B cell (primary cell): ENCODE results near the gene ZNF669. TPM values are rescaled to one million over a fixed set of nuclear protein-coding genes. Genes with fewer than 3 reads are reported as not detected.

Experiments
- ATAC-seq: fragments of 200-7000 bp; cut with Tn5 transposase; one replicate; pipeline ENCODE4 v1.10.0; 2021; ENCODE audit warnings: low read depth, mild to moderate bottlenecking, moderate number of reproducible peaks, moderate library complexity
- CTCF ChIA-PET: fragments of 350-600 bp; sonication (Branson Sonifier 250); formaldehyde crosslinking; loops from one replicate; lab custom pipeline; 2021; ENCODE audit warnings: antibody characterized with exemption, inconsistent platforms; lab: Charles Lee
- POLR2A ChIA-PET: fragments of 350-600 bp; sonication (Branson Sonifier 250); formaldehyde crosslinking; loops from one replicate; lab custom pipeline; 2021; ENCODE audit warnings: antibody characterized with exemption; lab: Charles Lee
- DNase-seq: peaks from one replicate; pipeline ENCODE4 v3.0.0; 2013
- H2AFZ ChIP-seq: 2 replicates; pipeline ENCODE4 v1.6.1; 2012; ENCODE audit warnings: mild to moderate bottlenecking, low read depth, low read length; ENCODE audit not compliant: insufficient read depth, poor library complexity, severe bottlenecking
- H3K27ac ChIP-seq, 2 donors: 1 replicate in 1 of 2; 2 replicates in 1 of 2; pipeline ENCODE4 v1.5.1; 2012 to 2013; ENCODE audit warnings: low read length in 2 of 2, mild to moderate bottlenecking in 2 of 2, moderate library complexity in 1 of 2
- H3K27me3 ChIP-seq, 4 experiments: fragments of 200-600 bp in 1 of 4; sonication (generic) in 1 of 4; replicated peaks in 1 of 4; 1 replicate in 2 of 4; 2 replicates in 2 of 4; pipeline versions ENCODE4 v1.6.1 to v1.7.0; 2013 to 2016; ENCODE audit warnings: low read length in 3 of 4, mild to moderate bottlenecking in 2 of 4, mixed read lengths in 1 of 4, moderate library complexity in 1 of 4; ENCODE audit not compliant: insufficient read depth in 4 of 4, control insufficient read depth in 3 of 4; ENCODE audit errors: control extremely low read depth in 1 of 4
- H3K36me3 ChIP-seq, 2 experiments: replicated peaks in 1 of 2; 1 replicate in 1 of 2; 2 replicates in 1 of 2; pipeline versions ENCODE4 v1.6.1 to v1.7.1; 2013; ENCODE audit warnings: low read length in 1 of 2; ENCODE audit not compliant: insufficient read depth in 2 of 2, control insufficient read depth in 1 of 2; ENCODE audit errors: control extremely low read depth in 1 of 2, extremely low read depth in 1 of 2
- H3K4me1 ChIP-seq, 2 donors: fragments of 200-600 bp in 1 of 2; sonication (generic) in 1 of 2; 1 replicate in 1 of 2; 2 replicates in 1 of 2; pipeline versions ENCODE4 v1.5.1 to v1.6.1; 2013 to 2017; ENCODE audit warnings: low read length in 2 of 2; ENCODE audit not compliant: control insufficient read depth in 2 of 2, insufficient read depth in 2 of 2
- H3K4me2 ChIP-seq: replicated peaks from 2 replicates; pipeline ENCODE3; 2012; ENCODE audit warnings: mild to moderate bottlenecking, low read depth, low read length; ENCODE audit not compliant: poor library complexity, severe bottlenecking
- H3K4me3 ChIP-seq, 5 experiments: fragments of 200-600 bp in 1 of 5; sonication (generic) in 1 of 5; 1 replicate in 3 of 5; 2 replicates in 2 of 5; pipeline versions ENCODE4 v1.5.1 to v1.7.0; 2011 to 2016; ENCODE audit warnings: low read length in 4 of 5, mild to moderate bottlenecking in 4 of 5, low read depth in 2 of 5, control low read depth in 1 of 5, moderate library complexity in 1 of 5; ENCODE audit not compliant: insufficient read depth in 1 of 5; ENCODE audit errors: control extremely low read depth in 1 of 5, extremely low read depth in 1 of 5
- H3K79me2 ChIP-seq: fragments of 200-600 bp; sonication (generic); one replicate; pipeline ENCODE4 v1.6.0; 2016; ENCODE audit warnings: low read length; ENCODE audit not compliant: control insufficient read depth, insufficient read depth
- H3K9ac ChIP-seq: fragments of 200-600 bp; sonication (generic); 2 replicates; pipeline ENCODE4 v1.6.1; 2017; ENCODE audit warnings: mild to moderate bottlenecking, low read length, moderate library complexity
- H3K9me3 ChIP-seq, 3 donors: one replicate each; pipeline versions ENCODE4 v1.6.1 to v1.7.1; 2013; ENCODE audit warnings: low read length in 2 of 3; ENCODE audit not compliant: control insufficient read depth in 2 of 3, insufficient read depth in 1 of 3; ENCODE audit errors: control extremely low read depth in 1 of 3
- H4K20me1 ChIP-seq: 2 replicates; pipeline ENCODE4 v1.6.0; 2012; ENCODE audit warnings: mild to moderate bottlenecking, low read length; ENCODE audit not compliant: insufficient read depth, control insufficient read depth, poor library complexity, severe bottlenecking
- H3K27ac Mint-ChIP-seq: one replicate; pipeline ENCODE4 v1.8.0; 2021; ENCODE audit warnings: mixed read lengths
- H3K27me3 Mint-ChIP-seq: one replicate; pipeline ENCODE4 v1.8.0; 2021; ENCODE audit warnings: mixed read lengths
- H3K4me1 Mint-ChIP-seq: one replicate; pipeline ENCODE4 v1.8.0; 2021; ENCODE audit warnings: mixed read lengths
- H3K4me3 Mint-ChIP-seq: one replicate; pipeline ENCODE4 v1.8.0; 2021; ENCODE audit warnings: mixed read lengths
- H3K9me3 Mint-ChIP-seq: one replicate; pipeline ENCODE4 v1.8.0; 2022; ENCODE audit warnings: mixed read lengths; ENCODE audit not compliant: insufficient read depth
- EZH2 ChIP-seq: IDR thresholded peaks from 2 replicates; pipeline ENCODE4 v1.6.1; 2012; ENCODE audit warnings: borderline replicate concordance, low read depth, mild to moderate bottlenecking, moderate library complexity, low read length; ENCODE audit not compliant: insufficient read depth, poor library complexity, severe bottlenecking
- WGBS: methylation state at CpG from one replicate; pipeline ENCODE4 v1.1.5; 2013; ENCODE audit warnings: missing lambda C conversion rate; ENCODE audit not compliant: insufficient coverage; 5-methylcytosine and 5-hydroxymethylcytosine counted together
- intact Hi-C: fragments of 100-400 bp; cut with micrococcal nuclease; formaldehyde crosslinking; loops from one replicate; pipeline ENCODE4 v1.10.0; 2022
- polyA plus RNA-seq: library from polyadenylated mRNA; depleted of rRNA; stranded (reverse); fragments of >200 nt; gene quantifications from 2 replicates; pipeline ENCODE4 v1.2.3, GENCODE V29; 2012
- total RNA-seq, 2 donors: library from RNA; stranded (reverse); fragments of 120-200 nt in 1 of 2; gene quantifications; 1 replicate in 1 of 2; 2 replicates in 1 of 2; pipeline versions ENCODE4 v1.2.3 to v1.2.4, GENCODE V29; 2013 to 2022
- TF ChIP-seq, protein P1 (sequence below): fragments of 200-600 bp; IDR thresholded peaks from one replicate; pipeline ENCODE4 v1.8.0; 2022; ENCODE audit warnings: antibody characterized with exemption, mild to moderate bottlenecking

The ZNF669 gene
- total and polyA plus RNA-seq, 2 donors (not counting 1 experiment from before 2014, with no cell fraction given), result 16.3 to 20.8 TPM

- no peak overlapping the region for H3K4me2 ChIP-seq
- ChIA-PET POLR2A (no interaction called here), CTCF (no interaction called here)
- WGBS, result 84% methylated on average over 17 of the region's 17 CpGs
- no peak overlapping the region for H2AFZ ChIP-seq
- no peak for TF ChIP-seq EZH2
- TF ChIP-seq, protein P1, sequence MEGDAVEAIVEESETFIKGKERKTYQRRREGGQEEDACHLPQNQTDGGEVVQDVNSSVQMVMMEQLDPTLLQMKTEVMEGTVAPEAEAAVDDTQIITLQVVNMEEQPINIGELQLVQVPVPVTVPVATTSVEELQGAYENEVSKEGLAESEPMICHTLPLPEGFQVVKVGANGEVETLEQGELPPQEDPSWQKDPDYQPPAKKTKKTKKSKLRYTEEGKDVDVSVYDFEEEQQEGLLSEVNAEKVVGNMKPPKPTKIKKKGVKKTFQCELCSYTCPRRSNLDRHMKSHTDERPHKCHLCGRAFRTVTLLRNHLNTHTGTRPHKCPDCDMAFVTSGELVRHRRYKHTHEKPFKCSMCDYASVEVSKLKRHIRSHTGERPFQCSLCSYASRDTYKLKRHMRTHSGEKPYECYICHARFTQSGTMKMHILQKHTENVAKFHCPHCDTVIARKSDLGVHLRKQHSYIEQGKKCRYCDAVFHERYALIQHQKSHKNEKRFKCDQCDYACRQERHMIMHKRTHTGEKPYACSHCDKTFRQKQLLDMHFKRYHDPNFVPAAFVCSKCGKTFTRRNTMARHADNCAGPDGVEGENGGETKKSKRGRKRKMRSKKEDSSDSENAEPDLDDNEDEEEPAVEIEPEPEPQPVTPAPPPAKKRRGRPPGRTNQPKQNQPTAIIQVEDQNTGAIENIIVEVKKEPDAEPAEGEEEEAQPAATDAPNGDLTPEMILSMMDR, result no peak
- no peaks in the 10 kb centered on the region for H3K4me1 ChIP-seq
- no peaks in the 10 kb centered on the region for H3K27me3 ChIP-seq
- no peak for DNase-seq
- H3K36me3 ChIP-seq, result no peaks in the 10 kb centered on the region
- no peak for ATAC-seq
- H3K27ac Mint-ChIP-seq, result no peak overlapping the region
- no peaks in the 10 kb centered on the region for H3K4me1 Mint-ChIP-seq
- H3K79me2 ChIP-seq, result no peaks in the 10 kb centered on the region
- peaks cover 0 to 19% (median 0%) of the 10 kb centered on the region in 3 donors for H3K9me3 ChIP-seq
- no peak overlapping the region for H3K9ac ChIP-seq
- H3K4me3 ChIP-seq, result no peak overlapping the region
- H3K4me3 Mint-ChIP-seq, result no peak overlapping the region
- no peaks in the 10 kb centered on the region for H4K20me1 ChIP-seq
- H3K27me3 Mint-ChIP-seq, result peaks cover 4% of the 10 kb centered on the region
- intact Hi-C loops, result no loop called here
- H3K27ac ChIP-seq, result no peak overlapping the region
- H3K9me3 Mint-ChIP-seq, result peaks cover 2% of the 10 kb centered on the region
Measured at GRCh38 chr1:247089616-247090375, 14.4 kb downstream of the ZNF669 start.

GRCh38 chr1:247088967-247089366 lies 15.2 kb downstream of the ZNF669 start:
- Histone ChIP-seq H3K79me2 (no peaks in the 10 kb centered on the region), H4K20me1 (no peaks in the 10 kb centered on the region), H3K9ac (no peak overlapping the region)

More at GRCh38 chr1:247088967-247089366, 15.2 kb downstream of the ZNF669 start:
- ATAC-seq (no peak), DNase-seq (no peak)
- Mint-ChIP-seq H3K27ac (no peak overlapping the region), H3K4me3 (no peak overlapping the region), H3K9me3 (no peaks in the 10 kb centered on the region), H3K4me1 (no peaks in the 10 kb centered on the region), H3K27me3 (peaks cover 8% of the 10 kb centered on the region)
- TF ChIP-seq, protein P1, result no peak
- no peak for TF ChIP-seq EZH2
- H3K4me3 ChIP-seq, result no peak overlapping the region
- intact Hi-C loops, result no loop called here
- H3K4me2 ChIP-seq, result no peak overlapping the region
- H2AFZ ChIP-seq, result no peak overlapping the region
- no peaks in the 10 kb centered on the region for H3K4me1 ChIP-seq
- peaks cover 0 to 17% (median 0%) of the 10 kb centered on the region in 3 donors for H3K9me3 ChIP-seq
- CTCF ChIA-PET, result no interaction called here
- no peak overlapping the region for H3K27ac ChIP-seq
- POLR2A ChIA-PET, result no interaction called here
- 86% methylated on average over 4 of the region's 4 CpGs for WGBS
- H3K36me3 ChIP-seq, result no peaks in the 10 kb centered on the region
- H3K27me3 ChIP-seq, result no peaks in the 10 kb centered on the region
